HepG2 (cell line): ENCODE measurements around the gene GMPPA. TPM values are rescaled to one million over a fixed set of nuclear protein-coding genes. Genes with fewer than 3 reads are reported as not detected.
A peak's percentile ranks its signal among the peaks of the same experiment; 100 is the strongest.

ENCODE experiments used
- ATAC-seq: fragments of 200-7000 bp; cut with Tn5 transposase; 3 replicates; pipeline ENCODE4 v1.9.1; 2020; ENCODE audit warnings: mild to moderate bottlenecking, moderate library complexity
- BruUV-seq: library from RNA; stranded (reverse); fragments of 400-500 nt; replicated peaks from 2 replicates; lab custom pipeline; 2021; lab: Mats Ljungman, UMichigan
- CTCF ChIA-PET: fragments of 300-600 bp; formaldehyde crosslinking; extraction: SDS; loops from one replicate; lab custom pipeline; 2021; ENCODE audit warnings: low total read pairs, inconsistent platforms, low intra/inter-chr PET ratio; lab: Yijun Ruan, JAX
- POLR2A ChIA-PET: fragments of 350-600 bp; sonication (Branson Sonifier 250); formaldehyde crosslinking; loops from one replicate; lab custom pipeline; 2020; ENCODE audit warnings: antibody characterized with exemption, inconsistent platforms; lab: Yijun Ruan, JAX
- DNase-seq: peaks from one replicate; pipeline ENCODE4 v3.0.0-alpha.2; 2015; ENCODE audit warnings: low spot score
- FAIRE-seq: peaks from 3 replicates; lab custom pipeline; 2011; peaks lifted over from hg19 to GRCh38; lab: Jason Lieb, UNC
- H2AFZ ChIP-seq: one replicate; pipeline ENCODE4 v1.6.1; 2011; ENCODE audit warnings: low read length, inconsistent platforms
- H3K27ac ChIP-seq: fragments of 300-600 bp; 3 replicates; pipeline ENCODE4 v1.8.0; 2011; ENCODE audit warnings: mixed run types, mild to moderate bottlenecking, mixed read lengths, low read length, inconsistent platforms; ENCODE audit not compliant: insufficient read depth; ENCODE audit errors: extremely low read length
- H3K27me3 ChIP-seq, 2 experiments: fragments of 200-600 bp in 1 of 2; 2 replicates in 1 of 2; 3 replicates in 1 of 2; pipeline versions ENCODE4 v1.6.0 to v1.8.0; 2011; ENCODE audit warnings: low read length in 2 of 2, mild to moderate bottlenecking in 2 of 2, moderate library complexity in 2 of 2, inconsistent platforms in 1 of 2; ENCODE audit not compliant: insufficient read depth in 2 of 2, control insufficient read depth in 1 of 2
- H3K36me3 ChIP-seq, 2 experiments: fragments of 200-600 bp in 1 of 2; replicated peaks in 1 of 2; 2 replicates in 1 of 2; 3 replicates in 1 of 2; pipeline versions ENCODE4 v1.5.1 to v1.8.0; 2011; ENCODE audit warnings: low read length in 2 of 2, inconsistent platforms in 1 of 2; ENCODE audit not compliant: insufficient read depth in 2 of 2, control insufficient read depth in 1 of 2
- H3K4me1 ChIP-seq: 2 replicates; pipeline ENCODE4 v1.5.1; 2012; ENCODE audit warnings: low read length, inconsistent platforms; ENCODE audit not compliant: insufficient read depth
- H3K4me2 ChIP-seq: 2 replicates; pipeline ENCODE4 v1.6.0; 2011; ENCODE audit warnings: low read depth, low read length, inconsistent platforms
- H3K4me3 ChIP-seq, 3 experiments: fragments of 200-600 bp in 1 of 3; sonication (generic), shearing (Covaris generic) in 1 of 3; replicated peaks in 1 of 3; 2 replicates each; pipeline ENCODE4 v1.5.1; 2011 to 2016; ENCODE audit warnings: low read length in 3 of 3, inconsistent platforms in 2 of 3, low read depth in 2 of 3, mild to moderate bottlenecking in 2 of 3, control low read depth in 1 of 3, mixed read lengths in 1 of 3; ENCODE audit not compliant: insufficient read depth in 1 of 3
- H3K79me2 ChIP-seq: one replicate; pipeline ENCODE4 v1.6.1; 2011; ENCODE audit warnings: low read length, inconsistent platforms; ENCODE audit not compliant: insufficient read depth
- H3K9ac ChIP-seq: 2 replicates; pipeline ENCODE4 v1.6.0; 2011; ENCODE audit warnings: mild to moderate bottlenecking, low read depth, low read length, inconsistent platforms; ENCODE audit not compliant: insufficient read depth
- H3K9me3 ChIP-seq: 2 replicates; pipeline ENCODE4 v1.5.1; 2012; ENCODE audit warnings: mild to moderate bottlenecking, low read length
- H4K20me1 ChIP-seq: 2 replicates; pipeline ENCODE4 v1.6.0; 2011; ENCODE audit warnings: inconsistent platforms, mild to moderate bottlenecking, low read length, moderate library complexity; ENCODE audit not compliant: insufficient read depth
- CTCF ChIP-seq: sonication (generic); formaldehyde crosslinking; IDR thresholded peaks from 2 replicates; pipeline ENCODE4 v1.5.0; 2020; ENCODE audit warnings: mild to moderate bottlenecking, missing genetic modification reagents, moderate library complexity
- EZH2 ChIP-seq: conservative IDR thresholded peaks from 2 replicates; pipeline ENCODE4 v1.6.1; 2012; ENCODE audit warnings: mild to moderate bottlenecking, low read depth, low read length, moderate library complexity
- NR2F6 ChIP-seq, 2 experiments: IDR thresholded peaks; 2 replicates each; pipeline ENCODE4 v1.6.1; 2016; ENCODE audit warnings: antibody characterized with exemption in 1 of 2, mild to moderate bottlenecking in 1 of 2
- PCBP1 ChIP-seq: fragments of 200-400 bp; formaldehyde crosslinking; IDR thresholded peaks from 2 replicates; pipeline ENCODE4 v1.6.1; 2017; ENCODE audit warnings: mild to moderate bottlenecking, low read depth, low read length, borderline replicate concordance
- SAFB2 ChIP-seq: sonication (generic); formaldehyde crosslinking; IDR thresholded peaks from 2 replicates; pipeline ENCODE4 v1.5.1; 2020; ENCODE audit warnings: missing genetic modification reagents, low read depth, mild to moderate bottlenecking, borderline replicate concordance
- SP5 ChIP-seq: IDR thresholded peaks from 2 replicates; pipeline ENCODE4 v1.6.1; 2016; ENCODE audit warnings: low read depth, borderline replicate concordance
- STAG1 ChIP-seq: sonication (generic); formaldehyde crosslinking; IDR thresholded peaks from 2 replicates; pipeline ENCODE4 v1.4.0; 2020; ENCODE audit warnings: missing genetic modification reagents
- TFAP4 ChIP-seq: sonication (generic); IDR thresholded peaks from 2 replicates; pipeline ENCODE4 v1.6.1; 2016; ENCODE audit warnings: low read depth, borderline replicate concordance
- ZNF777 ChIP-seq: sonication (generic); formaldehyde crosslinking; IDR thresholded peaks from 2 replicates; pipeline ENCODE4 v1.4.0; 2020; ENCODE audit warnings: missing genetic modification reagents
- WGBS: methylation state at CpG from one replicate; pipeline ENCODE4 v1.1.6; 2017; ENCODE audit warnings: low lambda C conversion rate; 5-methylcytosine and 5-hydroxymethylcytosine counted together
- in situ Hi-C: cut with HindIII; loops from 2 replicates; pipeline ENCODE4 v1.10.0; 2017; ENCODE audit warnings: low pct_unique_long_range_greater_than_20kb; ENCODE audit not compliant: extremely low pct_ligation_motif_present
- intact Hi-C: fragments of 100-400 bp; cut with micrococcal nuclease; formaldehyde crosslinking; loops from one replicate; pipeline ENCODE4 v1.10.0; 2022; ENCODE audit not compliant: unreplicated experiment
- polyA plus RNA-seq, 8 experiments: library from polyadenylated mRNA; depleted of rRNA in 3 of 8; stranded (reverse) in 7 of 8; unstranded in 1 of 8; fragments of >200 nt; fragmentation: Illumina TruSeq in 4 of 8; extraction: Trizol in 4 of 8; gene quantifications; 2 replicates each; pipeline versions ENCODE4 v1.2.1 to v1.2.3, GENCODE V29; 2011 to 2016; ENCODE audit warnings: low read depth in 4 of 8, missing spikeins in 1 of 8, mixed read lengths in 1 of 8; ENCODE audit not compliant: insufficient read depth in 1 of 8
- total RNA-seq, 5 experiments: library from RNA; depleted of rRNA; stranded (reverse); fragments of >200 nt; fragmentation: Illumina TruSeq; extraction: Trizol; gene quantifications; 2 replicates each; pipeline ENCODE4 v1.2.3, GENCODE V29; 2016; ENCODE audit warnings: low read depth in 1 of 5

GMPPA gene
- total and polyA plus RNA-seq, 2 of the 13 experiments (the other 11 are each of a cell fraction or from before 2014, with no cell fraction given): 81.1 to 106 TPM

GRCh38 chr2:219531639-219532377, 33.1 kb downstream of the GMPPA start:
- Histone ChIP-seq H3K9ac (no peak overlapping the region), H3K9me3 (no peaks in the 10 kb centered on the region), H3K4me2 (no peak overlapping the region), H2AFZ (no peak overlapping the region), H3K4me1 (peaks cover 11% of the 10 kb centered on the region), H3K79me2 (no peaks in the 10 kb centered on the region), H3K27ac (no peak overlapping the region), H3K36me3 (no peaks in the 10 kb centered on the region), H3K4me3 (no peak overlapping the region)
- in situ Hi-C loops: loop anchor here (5.0 kb wide), 2 partner anchors 40 to 130 kb away; no protein-coding TSS in a partner anchor
- ATAC-seq: no peak
- POLR2A ChIA-PET: no interaction called here
- intact Hi-C loops: loop anchor here (10.0 kb wide), 1 partner anchor 237 kb away; no protein-coding TSS in a partner anchor
- CTCF ChIA-PET: interaction anchor here (2.6 to 5.4 kb wide), 2 partner anchors 36 to 55 kb away, joined by 39 to 53 read pairs; a partner anchor contains a TSS
- TF ChIP-seq SP5 (CRISPR knock-in tag) (no peak), SAFB2 (CRISPR knock-in tag) (no peak), CTCF (CRISPR knock-in tag) (peak; percentile 16; the same call in 1 of the 2 replicates), NR2F6 (IDR thresholded peaks at IDR 0.05) (no peak), NR2F6 (CRISPR knock-in tag; IDR thresholded peaks at IDR 0.05) (no peak), PCBP1 (no peak), ZNF777 (no peak), STAG1 (CRISPR knock-in tag) (peak; percentile 18; the same call in 1 of the 2 replicates), TFAP4 (peak; percentile 24; the same call in 1 of the 2 replicates), EZH2 (peak; percentile 14; the same call in 1 of the 2 replicates)
- TF ChIP-seq, all 625 proteins: peak for 4
- FAIRE-seq (no peak), DNase-seq (no peak)
- BruUV-seq: no TSS peak
- Histone ChIP-seq H4K20me1 (no peaks in the 10 kb centered on the region), H3K27me3 (peaks cover 21 to 91% of the 10 kb centered on the region in 2 experiments; a peak in 4 of 5 replicates)
- 2% methylated on average over 17 of the region's 20 CpGs for WGBS
